Measurements from ENCODE around the gene EMC7.
A peak's percentile ranks its signal among the peaks of the same experiment; 100 is the strongest.
"Not testable (repeated sequence)": the region's sequence is repeated elsewhere in the genome, so short reads cannot be mapped to it uniquely, and the experiment has no call there.

The EMC7 gene

GRCh38 chr15:34125945-34126344, 24.3 kb upstream of the EMC7 start:
- DNase-seq (ENCODE audit: extremely low read depth, low read depth) = no peak
- no peak for TF ChIP-seq CTCF (IDR thresholded peaks at IDR 0.05; ENCODE audit: low read depth, low read length, missing control alignments)
- no peak overlapping the region for H3K4me3 ChIP-seq (replicated peaks; ENCODE audit: low read depth, low read length)

- DNase-seq (ENCODE audit: extremely low read depth, low read depth) = no peak
- H3K4me3 ChIP-seq (replicated peaks; ENCODE audit: low read depth, low read length) = no peak overlapping the region
- no peak for TF ChIP-seq CTCF (IDR thresholded peaks at IDR 0.05; ENCODE audit: low read depth, low read length, missing control alignments)
These were observed 23.0 kb upstream of the EMC7 start for GRCh38 chr15:34124651-34125050.

GRCh38 chr15:34122771-34123183, 21.1 kb upstream of the EMC7 start:
- peak; percentile 91 for DNase-seq (ENCODE audit: extremely low read depth, low read depth)
- no peak overlapping the region for H3K4me3 ChIP-seq (replicated peaks; ENCODE audit: low read depth, low read length)
- TF ChIP-seq CTCF (IDR thresholded peaks at IDR 0.05; ENCODE audit: low read depth, low read length, missing control alignments) = no peak

GRCh38 chr15:34121786-34122185, 20.1 kb upstream of the EMC7 start:
- not testable (repeated sequence) for H3K4me3 ChIP-seq (replicated peaks; ENCODE audit: low read depth, low read length); DNase-seq (ENCODE audit: extremely low read depth, low read depth)

- not testable (repeated sequence) for DNase-seq (ENCODE audit: extremely low read depth, low read depth); H3K4me3 ChIP-seq (replicated peaks; ENCODE audit: low read depth, low read length)
These were observed 18.8 kb upstream of the EMC7 start for GRCh38 chr15:34120420-34120819.

GRCh38 chr15:34119291-34119690, 17.6 kb upstream of the EMC7 start:
- peak; percentile 56 for DNase-seq (ENCODE audit: extremely low read depth, low read depth)
- no peak overlapping the region for H3K4me3 ChIP-seq (replicated peaks; ENCODE audit: low read depth, low read length)
- TF ChIP-seq CTCF (IDR thresholded peaks at IDR 0.05; ENCODE audit: low read depth, low read length, missing control alignments) = peak; percentile 8

- TF ChIP-seq CTCF (IDR thresholded peaks at IDR 0.05; ENCODE audit: low read depth, low read length, missing control alignments) = no peak
- no peak for DNase-seq (ENCODE audit: extremely low read depth, low read depth)
- H3K4me3 ChIP-seq (replicated peaks; ENCODE audit: low read depth, low read length) = no peak overlapping the region
These were observed 15.0 kb upstream of the EMC7 start for GRCh38 chr15:34116620-34117019.

- no peak overlapping the region for H3K4me3 ChIP-seq (replicated peaks; ENCODE audit: low read depth, low read length)
- no peak for DNase-seq (ENCODE audit: extremely low read depth, low read depth)
- no peak for TF ChIP-seq CTCF (IDR thresholded peaks at IDR 0.05; ENCODE audit: low read depth, low read length, missing control alignments)
These were observed 13.1 kb upstream of the EMC7 start for GRCh38 chr15:34114739-34115138.

All from HFF-Myc (cell line).